NCI-H2107 treated with DMSO at 0.1 percent for 48 hours (cell line): ENCODE data around the gene CLNK.
"Not testable (repeated sequence)": the region's sequence is repeated elsewhere in the genome, so short reads cannot be mapped to it uniquely, and the experiment has no call there.

Experiments
- DNase-seq: peaks from one replicate; lab custom pipeline; 2025; ENCODE audit not compliant: unreplicated experiment; lab: John Stamatoyannopoulos, UW

CLNK gene

DNA sequence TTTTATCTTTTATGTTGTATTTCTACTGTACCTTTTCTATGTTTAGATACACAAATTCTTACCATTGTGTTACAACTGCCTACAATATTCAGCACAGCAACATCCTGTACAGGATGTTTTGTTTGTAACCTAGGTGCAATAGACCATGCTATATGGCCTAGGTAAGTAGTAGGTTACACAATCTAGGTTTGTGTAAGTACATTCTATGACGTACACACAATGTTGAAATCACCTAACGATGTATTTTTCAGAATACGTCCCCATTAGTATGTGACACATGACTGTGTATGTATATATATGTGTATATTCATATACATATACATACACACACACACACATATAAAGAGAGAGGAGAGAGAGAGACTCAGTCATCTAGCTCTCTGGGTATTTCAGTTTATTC, 103.5 kb downstream of the CLNK start:
- no peak for DNase-seq

DNA sequence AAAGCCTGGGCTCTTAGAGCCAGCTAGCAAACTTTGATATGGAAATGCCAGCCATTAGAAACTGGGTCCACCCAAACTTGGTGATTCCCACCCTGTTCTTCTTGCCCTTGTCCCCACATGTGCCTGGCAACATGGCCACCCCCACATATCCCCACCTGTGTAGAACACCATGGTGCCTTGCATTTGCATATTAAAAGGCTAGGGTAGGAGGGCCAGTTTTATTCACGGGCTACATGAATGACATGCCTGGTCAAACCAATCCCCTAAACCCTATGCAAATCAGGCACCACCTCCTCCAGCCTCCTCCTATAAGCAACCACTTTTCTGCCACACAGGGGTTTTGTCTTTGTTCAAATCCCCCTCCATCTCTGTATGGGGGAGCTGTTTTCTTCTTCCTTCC, 104.9 kb downstream of the CLNK start:
- no peak for DNase-seq

DNA sequence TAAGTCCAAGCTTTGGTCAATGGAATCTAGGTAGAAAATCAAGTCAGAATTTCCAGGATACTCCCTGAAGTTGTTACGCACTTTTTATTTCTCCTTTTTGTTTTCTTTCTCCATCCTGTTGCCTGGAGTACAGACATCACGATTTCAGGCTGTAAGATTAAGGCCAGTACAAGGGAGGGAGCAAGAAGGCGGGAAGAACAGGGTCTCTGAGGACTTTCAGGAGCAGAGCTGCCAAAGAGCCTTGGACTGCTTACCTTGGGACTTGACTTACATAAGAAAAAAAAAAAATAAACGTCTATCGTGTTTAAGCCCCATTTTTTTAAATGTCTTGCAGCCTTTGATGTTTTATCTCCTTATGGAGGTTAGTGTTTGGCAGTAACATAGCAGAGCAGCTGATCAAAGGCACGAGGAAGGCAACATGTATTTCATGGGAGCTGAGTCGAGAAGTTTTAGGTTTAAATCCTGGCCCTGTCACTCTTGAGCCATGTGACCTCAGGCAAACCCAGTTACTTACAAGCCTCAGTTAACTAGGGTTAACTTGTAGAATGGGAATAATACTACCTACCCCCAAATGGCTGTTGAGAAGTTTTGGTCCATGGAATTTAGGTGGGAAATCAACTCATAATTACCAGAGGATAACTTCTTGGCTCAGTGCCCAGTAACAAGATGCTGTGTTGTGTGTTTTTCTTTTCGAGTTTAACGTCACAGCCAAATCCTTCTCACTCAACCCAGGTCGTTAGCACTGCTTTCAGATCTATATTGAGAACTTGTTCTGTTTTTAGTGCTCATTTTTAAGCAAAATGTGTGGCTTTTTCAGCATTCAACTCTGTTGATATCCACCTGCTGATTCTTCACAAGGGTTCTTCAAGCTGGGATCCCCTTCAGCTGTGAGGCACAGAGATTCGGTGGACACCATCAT, 106.8 kb downstream of the CLNK start:
- DNase-seq = no peak

DNA sequence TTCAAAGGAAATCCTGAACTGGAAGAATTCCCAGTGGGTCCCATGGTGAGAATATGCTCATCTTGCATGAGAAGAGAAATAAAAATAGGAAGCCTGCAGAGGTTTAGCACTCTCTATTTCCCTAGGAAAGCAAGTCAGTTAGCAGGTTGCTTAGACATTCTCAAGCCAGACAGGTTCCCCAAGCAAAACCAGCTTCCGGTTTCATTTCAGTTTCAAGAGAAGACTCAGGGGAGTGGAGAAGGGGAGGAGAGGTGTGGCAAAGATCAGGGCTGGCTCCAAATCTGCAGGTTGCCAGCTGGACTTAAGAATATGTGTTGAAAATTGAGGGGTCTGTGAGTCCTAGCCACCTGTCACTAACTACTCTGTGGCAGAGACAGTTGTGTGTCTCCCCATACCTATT, 107.5 kb downstream of the CLNK start:
- no peak for DNase-seq

DNA sequence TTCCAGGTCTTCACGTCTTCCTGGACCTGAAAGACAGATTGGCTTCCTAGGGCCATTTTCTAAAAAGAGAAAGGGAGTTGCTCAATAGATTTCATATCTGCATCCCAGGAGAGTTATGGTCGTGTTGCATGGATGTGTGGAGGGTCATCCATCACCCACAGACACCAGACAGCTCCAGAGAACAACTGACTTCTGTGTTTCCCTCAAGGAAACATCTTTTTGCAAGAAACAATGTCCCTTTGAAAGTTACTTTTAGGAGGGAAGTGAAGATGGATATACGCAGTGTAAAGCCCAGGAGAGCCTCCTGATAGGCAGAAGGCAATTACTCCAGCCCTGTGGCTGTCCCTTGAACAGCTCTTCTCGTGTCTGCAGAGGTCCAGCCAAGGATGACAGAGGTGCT, 108.3 kb downstream of the CLNK start:
- no peak for DNase-seq

DNA sequence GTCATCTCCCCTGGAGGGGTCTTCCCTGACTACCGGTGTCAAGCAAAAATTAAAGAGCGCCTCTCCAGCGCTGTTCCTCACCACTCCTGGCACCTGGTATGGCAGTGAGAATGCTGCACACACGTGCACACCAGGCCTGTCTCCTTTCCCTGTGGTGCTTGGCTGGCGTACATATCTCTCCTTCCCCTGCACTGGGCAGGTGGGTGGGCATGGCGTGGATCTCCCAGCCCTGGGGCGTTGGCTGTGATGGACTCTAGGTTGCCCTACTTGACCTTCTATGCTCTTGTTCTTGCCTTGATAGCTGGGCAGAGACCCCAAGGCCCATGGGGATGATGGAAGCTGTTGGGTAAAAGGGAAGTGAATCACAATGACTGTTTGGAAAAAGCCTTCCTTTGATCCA, 109.2 kb downstream of the CLNK start:
- no peak for DNase-seq

DNA sequence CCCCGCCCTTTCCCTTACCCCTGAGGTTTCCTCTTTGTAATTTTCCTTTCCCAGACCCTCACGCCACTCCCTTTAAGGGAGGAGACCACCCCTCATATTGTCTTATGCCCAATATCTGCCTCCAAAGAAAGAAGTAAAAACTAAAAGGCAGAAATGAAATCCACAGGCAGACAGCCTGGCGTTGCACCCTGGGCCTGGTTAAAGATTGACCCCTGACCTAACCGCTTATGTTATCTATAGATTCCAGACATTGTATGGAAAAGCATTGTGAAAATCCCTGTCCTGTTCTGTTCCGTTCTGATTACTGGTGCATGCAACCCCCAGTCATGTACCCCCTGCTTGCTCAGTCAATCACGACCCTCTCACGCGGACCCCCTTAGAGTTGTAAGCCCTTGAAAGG, 110.0 kb downstream of the CLNK start:
- DNase-seq = not testable (repeated sequence)

DNA sequence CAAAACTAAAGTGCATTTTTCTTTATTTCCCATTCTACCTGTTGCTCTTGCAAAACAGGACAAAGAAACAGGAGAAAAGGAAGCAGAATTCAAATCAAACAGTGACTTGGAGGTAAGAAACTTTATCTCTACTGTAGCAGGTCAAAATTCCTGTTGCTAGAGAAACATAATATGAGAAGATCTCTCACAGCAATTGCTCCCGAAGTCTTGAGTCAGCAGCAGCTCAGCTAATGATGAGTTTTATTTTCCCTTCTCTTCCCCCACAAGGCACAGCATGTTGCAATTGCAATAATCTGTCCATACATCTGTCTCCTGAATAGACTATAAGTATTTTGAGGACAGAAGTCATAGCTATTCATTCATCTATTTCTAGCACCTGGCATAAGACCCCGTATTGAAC, 112.7 kb downstream of the CLNK start:
- no peak for DNase-seq

DNA sequence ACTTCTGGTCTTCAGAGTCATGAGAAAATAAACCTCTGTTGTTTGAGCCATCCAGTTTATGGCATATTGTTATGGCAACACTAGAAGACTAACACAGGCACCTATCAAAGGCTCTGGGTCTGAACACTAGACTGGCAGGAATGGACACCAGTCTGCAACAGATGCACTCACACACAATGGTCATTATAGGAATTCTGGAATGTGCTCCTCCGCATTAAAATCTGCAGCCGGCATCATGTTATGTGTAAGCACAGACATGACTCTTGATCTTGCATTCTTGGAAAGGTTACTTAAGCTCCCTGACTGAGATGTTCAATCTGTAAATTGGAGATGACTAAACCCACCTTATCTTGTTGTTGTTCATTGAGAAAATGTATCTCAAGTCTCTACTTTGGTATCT, 115.1 kb downstream of the CLNK start:
- DNase-seq = no peak

DNA sequence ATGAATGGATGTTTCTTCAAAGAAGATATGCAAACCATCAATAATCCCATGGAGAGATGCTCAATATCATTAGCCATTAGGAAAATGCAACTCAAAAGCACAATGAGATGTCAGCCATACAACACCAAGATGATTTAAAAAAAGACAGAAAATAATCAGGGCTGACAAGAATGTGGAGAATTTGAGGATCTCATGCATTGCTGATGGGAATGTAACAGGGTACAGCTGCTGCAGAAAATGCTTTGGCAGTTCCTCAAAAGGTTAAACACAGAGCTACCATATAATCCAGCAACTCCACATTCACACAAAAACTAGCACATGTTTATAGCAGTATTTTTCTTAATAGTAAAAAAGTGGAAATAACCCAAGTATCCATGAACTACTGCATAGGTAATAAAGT, 116.8 kb downstream of the CLNK start:
- DNase-seq = no peak

DNA sequence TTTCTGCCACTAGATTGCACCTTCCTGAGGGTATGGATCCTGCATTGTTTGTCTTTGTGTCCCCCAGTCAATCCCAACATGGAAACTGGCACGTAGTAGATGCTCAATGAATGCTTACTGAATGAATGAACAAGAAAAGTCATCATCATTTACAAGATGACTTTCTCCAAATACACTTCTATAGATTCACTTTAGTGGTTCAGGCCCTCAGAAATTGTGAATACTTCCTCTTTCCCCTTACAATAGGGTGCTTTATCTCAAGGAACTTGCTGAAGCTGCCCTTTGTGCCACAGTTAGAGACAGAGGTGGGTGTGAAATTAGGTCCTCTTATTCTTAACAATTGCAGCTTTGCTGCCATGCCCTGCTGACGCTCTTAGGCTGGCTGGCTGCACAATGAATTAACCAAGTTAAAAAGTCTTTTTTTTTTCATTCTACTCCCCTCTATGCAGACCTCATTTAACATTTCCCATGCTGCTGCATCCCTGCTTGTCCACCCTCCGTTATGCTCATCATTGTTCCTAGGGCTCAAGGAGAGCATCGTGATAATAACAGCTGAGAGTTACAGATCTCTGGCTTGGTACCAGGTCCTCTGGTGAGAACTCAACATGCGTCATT, 119.3 kb downstream of the CLNK start:
- no peak for DNase-seq

DNA sequence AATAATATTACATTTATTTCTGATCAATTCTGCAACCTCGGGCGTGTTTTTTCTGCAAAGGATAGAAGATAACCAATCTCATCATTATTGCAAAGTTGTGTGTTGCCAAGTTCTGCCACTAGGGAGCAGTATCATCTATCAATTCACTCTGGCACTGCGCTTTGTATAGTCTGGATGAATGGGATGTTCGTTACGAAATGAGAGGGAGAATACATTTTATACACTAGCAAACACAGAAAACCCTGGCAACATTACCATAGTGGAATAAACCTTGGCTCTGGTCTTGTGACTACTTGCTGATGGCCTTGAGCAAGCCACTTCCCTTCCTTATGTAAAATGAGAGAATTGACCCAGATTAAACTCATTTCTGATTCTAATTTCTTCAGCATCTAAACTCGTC, 129.9 kb downstream of the CLNK start:
- DNase-seq = peak; percentile 41

DNA sequence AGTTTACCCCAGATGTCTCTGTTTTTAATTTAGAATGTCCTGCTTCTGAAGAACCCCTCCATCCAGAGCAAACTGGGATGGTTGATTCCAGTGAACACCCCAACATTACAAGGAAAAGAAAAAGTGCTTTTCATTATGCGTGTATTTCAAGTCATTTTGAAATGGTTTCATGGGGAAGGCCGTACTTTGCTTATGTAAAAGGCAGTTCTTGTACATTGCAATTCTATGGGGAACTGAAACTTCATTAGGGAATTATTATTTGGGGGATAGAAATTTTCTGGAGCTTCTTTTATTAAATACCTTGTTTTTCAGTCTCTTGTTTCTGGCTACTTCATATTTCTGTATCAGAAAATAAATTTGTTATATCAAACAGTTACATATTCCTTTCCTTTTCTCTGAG, 130.4 kb downstream of the CLNK start:
- no peak for DNase-seq

DNA sequence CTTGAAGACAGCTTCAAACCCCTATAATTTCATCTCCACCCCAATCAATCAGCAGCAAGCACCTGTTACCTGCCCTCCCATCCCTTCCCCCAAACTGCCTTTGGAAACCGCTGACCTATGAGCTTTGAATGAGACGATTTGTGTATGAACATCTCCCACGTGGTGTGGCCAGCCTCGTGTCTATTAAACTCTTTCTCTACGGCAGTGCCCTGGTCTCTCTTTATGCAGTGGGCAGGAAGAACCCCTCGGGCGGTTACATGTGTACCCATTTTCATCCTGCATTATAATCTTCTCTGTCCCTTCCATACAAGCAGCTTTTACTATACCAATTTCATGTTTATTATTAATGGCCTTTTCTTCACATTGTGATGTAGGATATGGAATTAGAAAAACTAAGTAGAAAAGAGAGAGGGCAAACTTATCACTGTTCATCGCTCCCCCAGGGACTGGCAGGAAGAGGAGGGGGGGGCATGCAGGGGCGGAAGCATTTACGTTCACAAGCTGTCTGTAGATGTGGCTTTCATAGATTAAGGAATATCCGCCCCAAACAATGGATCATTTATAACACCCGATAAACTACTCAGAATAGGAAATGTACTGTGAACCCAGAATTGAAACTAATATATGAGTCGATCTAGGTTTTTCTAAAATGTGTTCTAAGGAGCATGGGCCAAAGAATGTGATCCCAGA, 131.8 kb downstream of the CLNK start:
- no peak for DNase-seq

DNA sequence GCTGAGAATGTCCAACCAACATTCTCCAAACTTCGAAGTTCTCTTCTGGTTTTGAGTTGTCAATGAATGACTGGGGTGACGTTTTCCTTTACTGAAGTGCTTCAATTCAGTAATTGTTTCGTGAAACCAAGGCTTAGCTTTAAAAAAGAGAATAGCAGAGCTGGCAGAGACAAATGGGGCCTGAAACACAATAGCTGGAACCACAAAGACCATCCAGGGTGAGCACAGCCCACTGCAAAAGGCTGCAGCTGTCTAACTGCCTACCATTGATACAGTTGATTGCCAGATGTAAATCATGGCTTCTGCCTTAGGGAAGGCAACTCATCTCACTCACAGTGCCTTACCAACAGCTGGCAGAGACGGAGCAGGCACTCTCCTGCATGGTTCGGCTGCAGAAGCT, 148.7 kb downstream of the CLNK start:
- DNase-seq = peak; percentile 36

DNA sequence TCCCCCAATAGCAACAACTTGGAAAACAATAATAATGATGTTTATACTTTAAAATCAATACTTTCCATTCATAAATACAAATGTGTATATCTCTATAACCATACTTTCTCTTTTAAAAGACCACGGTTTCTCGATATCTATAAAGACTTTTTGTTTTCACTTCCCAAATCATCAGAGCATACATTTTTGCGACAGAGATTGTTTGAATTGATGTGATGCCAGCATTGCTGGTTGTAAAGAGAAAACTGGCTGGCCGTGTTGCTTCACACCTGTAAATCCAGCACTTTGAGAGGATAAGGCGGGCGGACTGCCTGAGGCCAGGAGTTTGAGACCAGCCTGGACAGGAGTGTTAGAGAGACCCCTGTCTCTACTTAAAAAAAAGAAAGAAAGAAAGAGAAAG, 149.7 kb downstream of the CLNK start:
- no peak for DNase-seq

DNA sequence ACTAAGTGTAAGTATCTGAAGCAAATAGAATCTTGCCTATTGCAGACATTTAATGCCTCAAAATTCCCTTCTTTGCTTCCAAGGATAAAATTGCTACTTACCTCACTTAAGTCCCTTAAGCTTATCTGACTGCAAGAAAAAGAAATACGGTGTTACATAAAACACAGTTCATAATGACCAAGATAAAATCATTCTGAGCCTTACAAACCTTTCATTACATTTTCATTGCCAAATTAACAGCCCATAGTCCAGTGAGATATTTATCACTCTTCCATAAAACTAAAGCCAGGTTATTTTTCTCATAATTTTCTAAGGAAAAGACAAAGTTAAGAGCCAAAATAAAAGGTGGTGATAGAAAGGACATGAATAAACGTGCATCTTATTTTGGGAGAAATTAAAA, 152.4 kb downstream of the CLNK start:
- DNase-seq = no peak

DNA sequence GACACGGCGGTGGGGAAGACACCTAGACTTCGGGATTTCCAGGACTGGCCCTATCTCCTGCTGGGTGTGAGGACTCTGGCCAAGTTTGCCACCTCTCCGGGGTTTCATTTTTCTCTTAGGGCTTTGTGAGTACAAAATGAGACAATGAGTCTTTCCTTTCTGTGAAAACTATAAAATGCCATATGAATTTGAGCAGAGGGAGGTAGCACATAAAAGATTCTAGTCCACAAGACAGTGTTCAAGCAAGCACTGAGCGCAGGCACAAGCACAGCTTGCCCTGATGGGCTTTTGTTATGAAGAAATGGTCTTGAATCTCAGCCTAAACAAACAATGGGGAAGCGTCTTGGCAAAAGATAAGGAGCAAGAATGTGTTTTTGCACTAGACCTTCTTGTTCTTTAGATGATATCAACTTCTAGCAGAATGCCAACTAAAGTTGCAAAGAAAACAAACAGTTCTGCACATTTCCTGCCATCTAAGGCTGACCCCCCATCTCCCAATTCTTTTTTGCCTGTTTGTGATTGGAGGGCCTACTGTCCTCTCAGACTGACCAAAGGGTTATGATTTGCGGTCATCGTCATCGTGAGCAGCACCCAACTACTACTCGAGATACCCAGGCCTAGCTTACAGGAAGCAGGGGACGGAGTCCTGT, 154.3 kb downstream of the CLNK start:
- no peak for DNase-seq

DNA sequence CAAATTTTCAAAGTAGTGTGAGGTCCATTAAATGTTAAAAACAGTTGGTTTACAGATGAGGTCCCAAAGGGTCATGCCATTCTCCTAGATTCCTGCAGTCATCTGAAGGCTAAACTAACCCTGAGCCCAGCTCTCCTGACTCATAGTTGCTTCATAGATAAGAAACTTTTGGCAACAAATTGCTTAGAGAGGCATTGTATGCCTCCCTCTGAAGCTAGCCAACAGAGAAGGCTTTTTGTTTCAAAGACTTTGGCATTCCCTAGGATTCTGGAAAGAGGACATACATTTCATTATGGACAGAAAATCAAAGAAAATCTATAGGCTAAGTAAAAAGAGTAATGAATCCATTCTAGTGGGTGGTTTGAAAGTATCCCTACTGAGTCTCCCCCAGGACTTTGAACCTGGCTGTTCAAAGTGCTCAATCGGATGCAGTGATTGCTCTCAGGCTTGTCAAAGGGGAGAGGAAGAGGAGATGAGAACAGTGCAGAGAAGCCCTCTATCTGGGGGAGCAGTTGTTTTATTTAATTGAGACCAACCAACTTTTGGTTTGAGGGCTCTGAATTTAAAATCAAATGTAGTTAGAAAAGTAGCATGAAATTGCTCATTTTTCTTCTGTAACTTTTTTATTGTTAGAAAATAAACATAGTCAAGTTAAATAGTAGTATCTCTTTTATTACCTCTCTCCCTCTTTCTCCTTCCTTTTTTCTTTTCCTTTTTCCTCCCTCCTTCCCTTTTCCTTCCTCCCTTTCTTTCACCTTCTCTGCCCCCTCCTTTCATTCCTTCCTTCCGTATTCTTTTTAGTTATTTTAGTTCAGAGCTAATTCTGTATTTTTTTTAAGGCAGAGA, 155.1 kb downstream of the CLNK start:
- DNase-seq = no peak

DNA sequence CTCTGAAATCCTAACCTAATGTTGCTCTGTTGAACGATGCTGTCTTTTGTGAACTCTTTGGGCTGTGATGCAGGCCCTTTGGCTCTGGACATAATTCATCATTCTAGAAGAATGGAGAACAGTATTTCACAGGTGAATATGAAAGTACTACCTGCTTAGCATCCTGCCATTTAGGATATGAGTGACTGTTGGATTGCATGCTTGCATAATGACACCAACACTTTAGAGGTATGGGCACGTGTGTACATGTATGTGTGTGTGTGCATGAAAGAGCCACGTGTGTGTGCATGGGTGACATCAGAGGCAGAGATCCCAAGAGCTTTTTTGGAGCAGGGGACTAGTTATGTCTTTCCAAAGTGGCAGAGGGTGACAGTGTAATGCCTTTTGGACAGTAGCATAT, 157.1 kb downstream of the CLNK start:
- DNase-seq = no peak
